Measurements from ENCODE around the gene STX18. TPM values are rescaled to one million over a fixed set of nuclear protein-coding genes. Genes with fewer than 3 reads are reported as not detected.

STX18 gene
- total and polyA plus RNA-seq, 2 of the 13 experiments (the other 11 are each of a cell fraction or from before 2014, with no cell fraction given): 23.9 to 37.1 TPM

- TF ChIP-seq GMEB2 (CRISPR knock-in tag; IDR thresholded peaks at IDR 0.05; ENCODE audit: low read depth): no peak
- TF ChIP-seq EHMT2 (IDR thresholded peaks at IDR 0.05; ENCODE audit: borderline replicate concordance, low read depth, low read length): no peak
- no peak for TF ChIP-seq STAT5B (CRISPR knock-in tag; IDR thresholded peaks at IDR 0.05)
- 0 out of 2 replicates have a peak, but pooled peaks have one; percentile 12 for TF ChIP-seq CREM (IDR thresholded peaks at IDR 0.05)
- TF ChIP-seq CREM (CRISPR knock-in tag; IDR thresholded peaks at IDR 0.05): no peak
- peak; percentile 31; the same call in 1 of the 2 replicates for TF ChIP-seq PHF21A (CRISPR knock-in tag; IDR thresholded peaks at IDR 0.05)
- TF ChIP-seq FOXJ3 (CRISPR knock-in tag; IDR thresholded peaks at IDR 0.05; ENCODE audit: borderline replicate concordance): peak; percentile 30; the same call in 1 of the 2 replicates
- no peak for TF ChIP-seq MIER2 (CRISPR knock-in tag; IDR thresholded peaks at IDR 0.05)
- TF ChIP-seq ISL2 (CRISPR knock-in tag; IDR thresholded peaks at IDR 0.05): 0 out of 2 replicates have a peak, but pooled peaks have one; percentile 46
Measured at GRCh38 chr4:4534515-4535145, 7.2 kb downstream of the STX18 start (continued).

GRCh38 chr4:4533461-4534169 lies 8.2 kb downstream of the STX18 start:
- no peak overlapping the region for H3K4me3 ChIP-seq (replicated peaks in 1 of 3; ENCODE audit: insufficient read depth in 1 of 3, low read depth in 2 of 3, low read length in 3 of 3)
- no peak for ATAC-seq
- no peak overlapping the region for H3K9ac ChIP-seq (ENCODE audit: insufficient read depth, low read depth, low read length)
- peaks cover 71% of the 10 kb centered on the region for H3K79me2 ChIP-seq (ENCODE audit: insufficient read depth, low read length)
- intact Hi-C loops (cut with micrococcal nuclease; ENCODE audit: unreplicated experiment): no loop called here
- H2AFZ ChIP-seq (ENCODE audit: low read length): no peak overlapping the region
- DNase-seq (ENCODE audit: low spot score): no peak
- H3K36me3 ChIP-seq (replicated peaks in 1 of 2; ENCODE audit: control insufficient read depth in 1 of 2, insufficient read depth in 2 of 2, low read length in 2 of 2): peaks cover 0 to 1% of the 10 kb centered on the region in 2 experiments; a peak in 1 of 5 replicates
- FAIRE-seq: no peak
- H3K9me3 ChIP-seq (ENCODE audit: low read length): no peaks in the 10 kb centered on the region
- H3K27ac ChIP-seq (ENCODE audit: extremely low read length, insufficient read depth, low read length): no peak overlapping the region
- no peaks in the 10 kb centered on the region; the same call in 1 of the 2 replicates for H4K20me1 ChIP-seq (ENCODE audit: insufficient read depth, low read length)
- in situ Hi-C loops (cut with HindIII; ENCODE audit: extremely low pct_ligation_motif_present, low pct_unique_long_range_greater_than_20kb): no loop called here
- H3K4me1 ChIP-seq (ENCODE audit: insufficient read depth, low read length): peaks cover 46% of the 10 kb centered on the region
- WGBS (ENCODE audit: low lambda C conversion rate): 95% methylated on average over 8 of the region's 8 CpGs
- POLR2A ChIA-PET: no interaction called here
- H3K27me3 ChIP-seq (ENCODE audit: control insufficient read depth in 1 of 2, insufficient read depth in 2 of 2, low read length in 2 of 2): no peaks in the 10 kb centered on the region
- no TSS peak for BruUV-seq (replicated peaks)
- CTCF ChIA-PET (ENCODE audit: low intra/inter-chr PET ratio, low total read pairs): interaction anchor here (1.0 kb wide), 1 partner anchor 14 kb away, joined by 3 read pairs; no protein-coding TSS in a partner anchor
- H3K4me2 ChIP-seq (ENCODE audit: low read depth, low read length): peak overlapping the region; percentile 60
- TF ChIP-seq MXI1 (IDR thresholded peaks at IDR 0.05; ENCODE audit: borderline replicate concordance, low read depth, low read length): no peak
- TF ChIP-seq CHD4 (IDR thresholded peaks at IDR 0.05; ENCODE audit: borderline replicate concordance, low read length): no peak
- TF ChIP-seq ZNF616 (CRISPR knock-in tag; IDR thresholded peaks at IDR 0.05; ENCODE audit: low read depth): no peak
- TF ChIP-seq SAFB2 (CRISPR knock-in tag; IDR thresholded peaks at IDR 0.05; ENCODE audit: borderline replicate concordance, low read depth): no peak
- no peak for TF ChIP-seq ZNF724P (CRISPR knock-in tag; IDR thresholded peaks at IDR 0.05; ENCODE audit: borderline replicate concordance)
- TF ChIP-seq ZNF234 (CRISPR knock-in tag; conservative IDR thresholded peaks at IDR 0.05): no peak
- no peak for TF ChIP-seq ZNF510 (CRISPR knock-in tag; IDR thresholded peaks at IDR 0.05; ENCODE audit: low read depth)
- no peak for TF ChIP-seq JUND (CRISPR knock-in tag; IDR thresholded peaks at IDR 0.05)
- TF ChIP-seq KLF12 (CRISPR knock-in tag; IDR thresholded peaks at IDR 0.05; ENCODE audit: borderline replicate concordance): no peak
- TF ChIP-seq ZNF710 (CRISPR knock-in tag; IDR thresholded peaks at IDR 0.05; ENCODE audit: borderline replicate concordance): no peak
- no peak for TF ChIP-seq ZFP37 (CRISPR knock-in tag; IDR thresholded peaks at IDR 0.05; ENCODE audit: borderline replicate concordance)
- no peak for TF ChIP-seq SP140L (CRISPR knock-in tag; IDR thresholded peaks at IDR 0.05; ENCODE audit: borderline replicate concordance)

Measured in HepG2 (cell line).